ENCODE measurements around the gene PHACTR3. TPM values are rescaled to one million over a fixed set of nuclear protein-coding genes. Genes with fewer than 3 reads are reported as not detected.

The PHACTR3 gene
- total and polyA plus RNA-seq, 2 of the 8 experiments (the other 6 are each of a cell fraction or from before 2014, with no cell fraction given), result 0.05 to 0.13 TPM

- 82% methylated on average over 15 of the region's 15 CpGs; no CpG with 5 or more reads in 1 of the 2 experiments for WGBS, 2 experiments (ENCODE audit: extremely low coverage in 1 of 2, insufficient coverage in 1 of 2, insufficient read length in 1 of 2, insufficient replicate concordance in 2 of 2, low coverage in 1 of 2, low lambda C conversion rate in 2 of 2, missing lambda C conversion rate in 1 of 2)
- Histone ChIP-seq H2AFZ (ENCODE audit: low read length) (no peak overlapping the region), H3K23me2 (ENCODE audit: low read depth, low read length) (no peaks in the 10 kb centered on the region), H3K79me1 (ENCODE audit: low read depth, low read length) (no peaks in the 10 kb centered on the region), H2BK12ac (ENCODE audit: low read depth, low read length) (no peak overlapping the region), H2AK5ac (ENCODE audit: low read depth, low read length) (no peak overlapping the region), H2BK120ac (replicated peaks; ENCODE audit: low read depth, low read length) (no peak overlapping the region), H3K79me2 (ENCODE audit: control insufficient read depth in 1 of 2, insufficient read depth in 2 of 2, low read length in 2 of 2) (no peaks in the 10 kb centered on the region), H3K4me1 (replicated peaks in 1 of 4; ENCODE audit: control insufficient read depth in 3 of 4, insufficient read depth in 4 of 4, low read length in 3 of 4) (no peaks in the 10 kb centered on the region), H3K4me3 (ENCODE audit: extremely low read depth in 1 of 4, insufficient read depth in 2 of 4, low read depth in 3 of 4, low read length in 4 of 4) (no peak overlapping the region), H3K9ac (replicated peaks in 1 of 4; ENCODE audit: extremely low read depth in 1 of 4, low read depth in 3 of 4, low read length in 3 of 4) (no peak overlapping the region), H3K14ac (ENCODE audit: insufficient read length) (no peak overlapping the region), H4K5ac (ENCODE audit: insufficient read length, low read depth, low read length) (no peak overlapping the region), H2BK15ac (ENCODE audit: low read length) (no peak overlapping the region), H4K20me1 (replicated peaks in 1 of 2; ENCODE audit: control insufficient read depth in 1 of 2, insufficient read depth in 2 of 2, low read length in 2 of 2) (no peaks in the 10 kb centered on the region), H2BK20ac (ENCODE audit: low read length) (no peak overlapping the region), H3K9me3 (ENCODE audit: insufficient read depth in 2 of 2, low read depth in 1 of 2, low read length in 1 of 2) (peaks cover 81 to 92% of the 10 kb centered on the region in 2 experiments), H2BK5ac (ENCODE audit: low read depth, low read length) (no peak overlapping the region), H3K56ac (replicated peaks; ENCODE audit: insufficient read length, low read depth, low read length) (no peak overlapping the region), H3K23ac (ENCODE audit: insufficient read length) (no peak overlapping the region), H4K8ac (ENCODE audit: extremely low read depth, insufficient read depth, low read length) (no peak overlapping the region), H3K27ac (ENCODE audit: low read depth, low read length) (no peak overlapping the region), H3K4me2 (ENCODE audit: insufficient read depth in 1 of 2, low read depth in 2 of 2, low read length in 2 of 2) (no peak overlapping the region), H3K36me3 (ENCODE audit: control insufficient read depth in 2 of 4, insufficient read depth in 4 of 4, low read length in 3 of 4) (no peaks in the 10 kb centered on the region), H3K4ac (replicated peaks; ENCODE audit: insufficient read length, low read depth, low read length) (no peak overlapping the region), H3K18ac (ENCODE audit: extremely low read depth, low read length) (no peak overlapping the region), H4K91ac (replicated peaks; ENCODE audit: insufficient read length, low read length) (no peak overlapping the region), H3K27me3 (replicated peaks in 1 of 4; ENCODE audit: control insufficient read depth in 3 of 4, extremely low read depth in 1 of 4, insufficient read depth in 3 of 4, low read length in 3 of 4) (no peaks in the 10 kb centered on the region)
- POLR2A ChIA-PET (ENCODE audit: partially characterized antibody), result no interaction called here
- no peak for FAIRE-seq
- DNase-seq (ENCODE audit: low read depth in 1 of 2, low spot score in 2 of 2), result no peak
- CTCF ChIA-PET (ENCODE audit: partially characterized antibody), result no interaction called here
- TF ChIP-seq ASH2L (IDR thresholded peaks at IDR 0.05; ENCODE audit: low read length), result no peak
- TF ChIP-seq JUN (IDR thresholded peaks at IDR 0.05; ENCODE audit: low read depth, low read length), result no peak
- TF ChIP-seq HDAC2 (IDR thresholded peaks at IDR 0.05; ENCODE audit: borderline replicate concordance in 1 of 2, low read depth in 2 of 2, low read length in 2 of 2), result no peak
- no peak for TF ChIP-seq TBP (IDR thresholded peaks at IDR 0.05; ENCODE audit: low read depth, low read length)
- TF ChIP-seq RBBP5 (IDR thresholded peaks at IDR 0.05; ENCODE audit: borderline replicate concordance, low read depth, low read length), result no peak
- no peak for TF ChIP-seq ZNF274 (IDR thresholded peaks at IDR 0.05; ENCODE audit: borderline replicate concordance, extremely low read depth, low read length)
- no peak for TF ChIP-seq TCF12 (IDR thresholded peaks at IDR 0.05; ENCODE audit: low read depth, low read length)
- TF ChIP-seq ATF3 (IDR thresholded peaks at IDR 0.05; ENCODE audit: insufficient read depth, low read depth, low read length), result no peak
- TF ChIP-seq CHD2 (IDR thresholded peaks at IDR 0.05; ENCODE audit: low read length), result no peak
- no peak for TF ChIP-seq YY1 (IDR thresholded peaks at IDR 0.05; ENCODE audit: low read depth, low read length)
- no peak for TF ChIP-seq TEAD4 (IDR thresholded peaks at IDR 0.05; ENCODE audit: low read depth, low read length)
- TF ChIP-seq MAX (IDR thresholded peaks at IDR 0.05), result no peak
- no peak for TF ChIP-seq POLR2AphosphoS5 (IDR thresholded peaks at IDR 0.05; ENCODE audit: low read depth, low read length)
- TF ChIP-seq SIX5 (IDR thresholded peaks at IDR 0.05; ENCODE audit: low read depth, low read length), result no peak
- no peak for TF ChIP-seq NRF1 (IDR thresholded peaks at IDR 0.05; ENCODE audit: low read depth, low read length)
These were observed 23.8 kb downstream of the PHACTR3 start for GRCh38 chr20:59628171-59628570.
